GM04503 (cell line): ENCODE results near the gene FAM120B.

Experiments
- DNase-seq: peaks from one replicate; pipeline ENCODE4 v3.0.0-alpha.2; 2012; ENCODE audit warnings: low read depth

Gene FAM120B

DNA sequence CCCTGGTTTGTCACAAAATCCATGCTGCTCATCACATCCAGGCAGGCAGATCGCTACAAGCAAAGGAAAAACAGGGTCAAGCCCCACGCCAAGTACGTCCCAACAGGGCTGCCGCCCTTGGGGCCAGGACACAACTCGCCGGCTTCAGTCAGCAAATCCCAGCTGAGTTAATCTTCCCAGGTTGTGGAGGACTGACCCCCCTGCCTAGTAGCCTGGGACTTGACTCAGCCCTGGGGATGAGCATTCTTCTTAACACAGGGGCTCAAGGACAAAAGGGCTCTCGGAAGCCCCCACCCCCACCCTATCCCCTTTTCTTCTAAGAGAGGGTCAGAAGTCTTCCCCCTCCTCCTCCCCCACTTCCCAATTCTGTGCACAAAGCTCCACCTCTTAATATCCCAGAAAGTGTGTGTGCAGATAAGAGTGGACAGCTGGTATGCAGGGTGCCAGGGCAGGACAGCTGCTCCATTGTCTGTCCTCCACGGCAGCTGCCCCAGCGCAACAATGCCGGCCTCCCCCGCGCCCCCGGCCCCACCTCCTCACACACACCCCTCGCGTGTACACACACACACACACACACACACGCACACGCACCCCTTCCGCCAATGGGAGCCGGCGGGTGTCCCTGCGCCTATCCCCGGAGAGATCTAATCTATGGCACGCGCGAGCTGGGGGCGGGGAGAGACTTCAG lies 20.2 kb upstream of the FAM120B start:
- no peak for DNase-seq

GRCh38 chr6:170286934-170287265 lies 19.7 kb upstream of the FAM120B start:
- DNase-seq: no peak

GRCh38 chr6:170287371-170287876 lies 19.1 kb upstream of the FAM120B start:
- no peak for DNase-seq

GRCh38 chr6:170288091-170288631 lies 18.4 kb upstream of the FAM120B start:
- DNase-seq: no peak

GRCh38 chr6:170288852-170289179 lies 17.7 kb upstream of the FAM120B start:
- DNase-seq: no peak

DNA sequence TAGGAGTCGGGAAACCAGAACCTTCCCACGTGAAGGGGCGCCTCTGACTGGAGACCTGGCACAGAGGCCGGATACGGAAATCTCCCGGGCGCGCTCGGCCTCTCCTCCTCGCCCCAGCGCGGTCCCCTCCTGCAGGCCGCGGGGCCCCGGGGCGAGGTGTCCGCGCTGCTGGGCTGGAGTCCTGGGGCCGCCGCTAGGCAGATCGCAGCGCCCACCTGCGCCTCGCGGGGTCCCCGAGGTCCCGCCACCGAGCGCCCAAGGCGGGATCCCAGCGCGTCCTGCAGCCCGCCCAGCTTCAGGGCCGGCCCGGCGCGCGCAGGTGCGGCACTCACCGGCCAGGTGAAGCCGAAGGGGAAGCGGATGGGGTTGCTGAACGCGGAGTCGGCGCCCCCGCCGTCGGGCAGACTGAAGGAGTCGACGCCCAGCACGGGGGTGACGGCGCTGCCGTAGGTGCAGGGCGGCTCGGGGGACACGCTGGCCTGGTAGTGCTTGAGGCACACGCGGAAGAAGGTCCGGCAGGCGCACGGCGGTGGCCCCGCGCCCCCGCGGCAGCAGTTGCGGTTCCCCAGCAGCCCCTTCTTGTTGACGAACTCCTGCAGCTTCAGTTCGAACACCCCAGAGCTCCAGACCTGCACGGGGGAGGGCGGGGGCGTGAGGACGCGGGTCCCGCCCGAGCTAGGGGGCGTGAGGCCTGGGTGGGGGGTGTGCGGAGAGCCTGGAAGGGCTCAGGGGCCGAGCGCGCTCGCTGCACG lies 17.2 kb upstream of the FAM120B start:
- DNase-seq: no peak

DNA sequence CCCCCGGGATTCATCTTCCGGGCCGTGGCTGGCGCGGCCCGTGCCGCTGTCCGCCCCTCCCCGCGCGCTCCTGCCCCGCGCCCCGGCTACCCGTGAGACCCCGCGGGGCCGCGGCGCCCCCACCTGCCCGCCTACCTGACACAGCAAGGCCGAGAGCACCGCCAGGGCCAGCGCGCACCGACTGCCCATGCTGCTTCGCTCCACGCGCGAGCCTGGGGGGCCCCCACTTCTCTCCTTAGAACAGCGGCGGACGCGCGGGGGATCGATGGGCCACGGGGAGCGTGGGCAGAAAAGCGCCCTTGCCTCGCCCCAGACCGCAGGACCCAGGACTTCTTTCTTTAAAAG lies 16.6 kb upstream of the FAM120B start:
- no peak for DNase-seq

DNA sequence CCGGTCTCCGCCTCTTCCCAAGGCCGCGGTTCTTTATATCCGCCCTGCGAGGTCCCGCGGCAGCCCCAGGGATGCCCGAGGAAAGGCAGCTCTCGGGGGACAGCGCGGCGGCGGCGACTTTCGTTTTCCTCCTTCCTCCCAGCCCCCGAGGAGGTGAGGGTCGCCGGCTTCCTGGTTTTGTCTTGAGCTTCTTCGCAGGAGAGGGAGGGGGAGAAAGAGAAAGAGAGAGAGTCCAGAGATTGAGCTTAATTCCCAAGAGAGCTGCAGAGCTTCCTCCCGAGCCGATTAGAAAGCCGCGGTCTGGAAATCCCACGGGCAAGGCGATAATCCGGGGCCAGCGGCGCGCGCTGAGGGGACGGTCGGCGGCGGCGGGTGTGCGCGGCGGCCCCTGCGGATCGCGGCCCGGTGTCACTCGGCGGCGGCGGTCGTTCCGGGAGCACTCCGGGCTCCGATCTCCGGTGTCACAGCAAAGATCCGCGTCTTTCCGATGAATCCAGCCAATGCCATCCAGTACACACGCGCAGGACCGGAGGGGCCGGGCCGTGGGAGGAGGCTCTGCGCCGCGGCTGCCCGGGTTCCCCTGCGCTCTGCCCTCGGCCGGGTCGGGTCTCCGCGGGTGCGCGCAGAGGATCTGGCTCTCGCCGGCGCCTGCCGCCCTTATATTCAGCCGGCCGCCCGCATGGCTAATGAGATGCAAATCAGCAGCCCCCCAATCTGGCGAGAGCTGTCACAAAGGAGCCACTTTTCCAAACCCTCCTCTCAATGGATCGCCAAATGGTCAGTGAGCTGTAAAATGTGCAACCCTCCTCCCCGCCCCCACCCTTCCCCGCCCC lies 16.0 kb upstream of the FAM120B start, which contains the start of gene DLL1:
TSS of gene DLL1 (minus strand) at position 783 of the 833 bp plus-strand sequence. CDS start 939 bp downstream, outside the sequence.
- DNase-seq: no peak

DNA sequence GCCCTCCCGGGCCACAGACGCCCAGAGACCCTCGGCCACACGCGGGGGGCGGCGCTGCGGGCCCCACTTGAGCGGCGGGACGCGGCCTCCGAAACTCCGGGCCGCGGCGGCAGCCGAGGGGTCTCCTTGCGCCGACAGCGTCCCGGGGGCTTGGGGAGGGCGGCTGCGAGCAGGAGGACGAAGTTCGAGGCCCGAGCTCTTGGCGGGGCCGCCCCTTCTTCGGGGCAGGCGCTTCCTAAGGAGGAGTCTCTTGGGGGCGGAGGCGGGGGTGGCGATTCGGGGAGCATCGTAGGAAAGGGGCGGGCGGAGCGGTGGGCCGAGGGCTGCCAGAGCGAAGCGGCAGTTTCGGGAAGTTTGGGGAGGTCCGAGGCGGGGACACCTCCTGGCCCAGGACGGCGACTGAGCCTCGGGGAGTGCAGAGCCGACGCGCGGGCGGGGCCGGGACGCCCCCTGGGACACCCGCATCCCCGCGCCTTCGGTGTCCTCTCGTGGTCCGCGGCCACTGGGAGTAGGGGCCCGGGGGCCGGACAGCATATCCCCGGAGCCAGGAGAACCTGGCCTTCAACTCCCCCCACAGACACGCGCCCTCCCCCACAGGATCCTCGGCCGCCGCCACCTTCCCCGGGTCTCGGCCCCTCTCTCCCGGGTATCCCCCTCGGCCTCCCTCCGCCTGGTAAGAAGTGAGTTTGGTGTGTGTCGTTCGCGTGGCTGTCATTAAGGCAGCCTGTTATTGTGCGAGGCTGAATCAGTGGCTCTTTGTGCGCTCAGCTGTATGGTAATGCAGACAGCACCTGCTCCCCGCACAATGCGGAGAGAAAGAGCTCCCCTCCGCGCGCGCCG lies 15.1 kb upstream of the FAM120B start:
- no peak for DNase-seq

DNA sequence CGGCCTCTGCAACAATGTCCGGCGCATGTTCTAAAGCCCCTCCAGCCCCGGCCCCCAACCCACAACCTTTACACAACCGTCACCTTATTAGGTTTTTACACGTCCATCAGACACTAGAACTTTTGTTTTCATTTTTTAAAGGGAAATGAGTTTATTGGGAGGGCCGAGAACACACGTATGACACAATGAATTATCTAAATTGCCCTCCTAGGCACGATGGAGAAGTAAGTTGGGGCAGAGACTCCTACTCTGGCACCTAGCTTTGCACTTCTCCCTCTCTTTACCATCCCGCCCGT lies 14.5 kb upstream of the FAM120B start:
- DNase-seq: no peak

- DNase-seq: no peak
Observed at GRCh38 chr6:170292407-170293158, 14.0 kb upstream of the FAM120B start.

GRCh38 chr6:170293341-170294231 lies 13.0 kb upstream of the FAM120B start:
- no peak for DNase-seq

GRCh38 chr6:170294298-170294730 lies 12.2 kb upstream of the FAM120B start:
- no peak for DNase-seq

DNA sequence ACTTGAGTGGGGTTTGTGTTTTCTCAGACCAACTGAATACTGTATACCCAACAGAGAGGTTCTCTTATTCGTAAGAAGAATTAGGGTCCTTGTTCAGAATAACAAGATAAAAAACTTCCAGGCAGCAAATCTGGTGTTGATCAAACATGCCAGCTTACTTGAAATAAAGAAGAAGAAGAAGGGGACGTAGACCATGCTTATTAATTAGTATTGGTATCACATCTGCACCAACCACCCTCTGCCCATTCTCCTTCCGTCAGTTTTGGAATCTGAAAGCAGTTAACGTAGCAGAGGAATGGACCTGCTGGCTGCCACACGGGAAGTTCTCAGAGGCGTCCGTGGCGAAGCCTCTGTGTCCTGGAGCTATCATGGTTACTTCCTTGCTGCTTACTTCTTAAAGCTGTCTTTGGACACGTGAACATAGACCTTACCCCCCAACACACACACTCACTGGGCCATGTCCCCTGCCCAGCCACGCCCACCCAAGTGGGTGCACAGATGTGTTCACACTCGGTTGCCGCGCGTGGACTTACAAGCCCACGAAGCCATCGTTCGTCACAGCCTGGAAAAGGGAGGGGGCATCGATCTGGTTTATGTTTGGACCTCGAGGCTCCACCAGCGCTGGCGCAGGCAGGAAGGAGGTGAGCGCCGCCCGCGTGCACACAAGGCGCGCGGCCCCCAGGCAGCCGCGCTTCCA lies 11.6 kb upstream of the FAM120B start:
- DNase-seq: no peak

DNA sequence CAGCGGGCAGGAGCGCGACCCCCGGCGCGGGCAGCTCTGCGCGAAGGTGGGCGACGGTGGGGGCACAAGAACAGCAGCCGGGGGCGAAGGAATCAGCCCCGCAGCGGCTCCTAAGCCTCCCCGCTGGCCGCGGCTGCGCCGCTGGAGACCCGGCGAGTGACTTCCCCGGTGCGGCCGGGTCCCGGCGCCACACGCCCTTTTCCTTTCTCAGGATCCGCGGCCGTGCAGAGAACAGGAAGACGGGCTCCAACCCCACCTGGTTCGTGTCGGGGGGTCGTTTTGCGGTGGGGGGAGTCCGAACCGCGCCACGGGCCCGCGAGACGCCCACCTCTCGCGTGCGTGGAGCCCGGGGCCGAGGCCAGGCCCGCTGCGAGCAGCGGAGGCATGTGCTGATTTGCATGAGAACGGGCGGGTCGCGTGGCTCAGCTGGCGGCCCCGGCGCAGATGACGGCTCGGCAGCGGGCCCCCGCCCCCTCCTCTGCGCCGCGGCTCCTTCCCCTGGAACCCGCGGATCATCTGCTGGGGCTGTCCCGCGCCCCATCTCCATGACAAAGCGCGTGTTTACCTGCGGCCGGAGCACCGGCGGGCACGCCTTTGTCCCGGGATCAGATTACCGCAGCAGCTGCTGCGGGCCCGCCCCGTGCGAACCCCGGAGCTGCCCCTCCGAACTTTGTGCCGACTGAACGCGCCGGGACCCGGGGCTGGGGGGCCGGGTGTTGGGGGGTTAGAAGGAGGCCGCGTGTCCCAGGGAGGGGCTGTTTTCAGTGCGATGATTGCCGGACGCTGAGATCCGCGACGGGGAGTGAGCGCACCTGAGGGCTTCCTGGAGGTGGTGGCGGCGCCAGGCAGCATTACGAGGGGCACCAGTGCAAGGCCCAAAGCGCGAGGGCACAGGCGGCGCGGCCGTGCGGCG lies 10.8 kb upstream of the FAM120B start:
- no peak for DNase-seq

- DNase-seq: no peak
Observed at GRCh38 chr6:170296423-170296745, 10.2 kb upstream of the FAM120B start.

- DNase-seq: no peak
Observed at GRCh38 chr6:170296746-170297575, 9.6 kb upstream of the FAM120B start.
